Tibial nerve (tissue), 4 donors: ENCODE data around the gene ABHD1. TPM values are rescaled to one million over a fixed set of nuclear protein-coding genes. Genes with fewer than 3 reads are reported as not detected.
"Not testable (repeated sequence)": the region's sequence is repeated elsewhere in the genome, so short reads cannot be mapped to it uniquely, and the experiment has no call there.

Experiments
- DNase-seq, 2 donors: peaks; one replicate each; pipeline ENCODE4 v3.0.0-alpha.2; 2019; ENCODE audit warnings: low spot score in 2 of 2
- H3K27ac ChIP-seq, 4 donors: fragments of 200-600 bp; sonication (generic) in 3 of 4; one replicate each; pipeline ENCODE4 v1.5.1; 2017 to 2019; ENCODE audit warnings: mild to moderate bottlenecking in 1 of 4
- H3K27me3 ChIP-seq, 2 donors: fragments of 200-600 bp; sonication (generic) in 1 of 2; one replicate each; pipeline versions ENCODE4 v1.5.1 to v1.6.0; 2017 to 2019
- H3K36me3 ChIP-seq, 3 donors: fragments of 200-600 bp; sonication (generic); one replicate each; pipeline ENCODE4 v1.5.1; 2018 to 2019
- H3K4me1 ChIP-seq, 4 donors: fragments of 200-600 bp; sonication (generic) in 3 of 4; one replicate each; pipeline ENCODE4 v1.5.1; 2017 to 2019
- H3K4me3 ChIP-seq, 4 donors: fragments of 200-600 bp; sonication (generic) in 3 of 4; one replicate each; pipeline ENCODE4 v1.5.1; 2017 to 2019; ENCODE audit warnings: mild to moderate bottlenecking in 1 of 4, moderate library complexity in 1 of 4
- H3K9me3 ChIP-seq, 4 donors: fragments of 200-600 bp; sonication (generic) in 3 of 4; one replicate each; pipeline ENCODE4 v1.5.1; 2017 to 2019
- CTCF ChIP-seq, 5 experiments: fragments of 200-600 bp in 3 of 5; fragments of 450-650 bp in 2 of 5; sonication (generic) in 3 of 5; IDR thresholded peaks; one replicate each; pipeline ENCODE4 v1.5.1; 2016 to 2019; ENCODE audit warnings: antibody characterized with exemption in 5 of 5, mild to moderate bottlenecking in 3 of 5, moderate library complexity in 2 of 5
- EP300 ChIP-seq, 2 donors: sonication (generic); formaldehyde crosslinking; IDR thresholded peaks; one replicate each; pipeline ENCODE4 v1.6.1; 2017; ENCODE audit warnings: antibody characterized with exemption in 2 of 2, mild to moderate bottlenecking in 1 of 2
- POLR2A ChIP-seq, 2 donors: fragments of 450-650 bp; IDR thresholded peaks; one replicate each; pipeline ENCODE4 v1.6.1; 2017; ENCODE audit warnings: antibody characterized with exemption in 2 of 2, mild to moderate bottlenecking in 2 of 2, moderate library complexity in 2 of 2
- WGBS, 2 donors: methylation state at CpG; one replicate each; pipeline ENCODE4 v1.1.5; 2018; 5-methylcytosine and 5-hydroxymethylcytosine counted together
- total RNA-seq, 4 donors: library from RNA; depleted of rRNA; stranded (reverse); fragments of >200 nt; gene quantifications; one replicate each; pipeline ENCODE4 v1.1.0, GENCODE V29; 2016

The ABHD1 gene
- total RNA-seq, 4 donors from 2014 or later: 0.42 to 0.78 (median 0.44) TPM; not detected in 1

GRCh38 chr2:27105981-27106380 is 17.6 kb upstream of the ABHD1 start:
- Histone ChIP-seq H3K4me1 (peaks cover 0 to 3% (median 0%) of the 10 kb centered on the region in 4 donors), H3K9me3 (no peaks in the 10 kb centered on the region), H3K27ac (no peak overlapping the region), H3K36me3 (no peaks in the 10 kb centered on the region), H3K27me3 (no peaks in the 10 kb centered on the region), H3K4me3 (no peak overlapping the region)
- DNase-seq: no peak
- TF ChIP-seq POLR2A (IDR thresholded peaks at IDR 0.05) (no peak), CTCF (IDR thresholded peaks at IDR 0.05) (no peak), EP300 (IDR thresholded peaks at IDR 0.05) (no peak)
- 67 to 72% methylated on average over 3 of the region's 3 CpGs for WGBS, 2 donors

GRCh38 chr2:27108221-27108620 is 15.4 kb upstream of the ABHD1 start:
- TF ChIP-seq EP300 (IDR thresholded peaks at IDR 0.05) (no peak), CTCF (IDR thresholded peaks at IDR 0.05) (no peak), POLR2A (IDR thresholded peaks at IDR 0.05) (no peak)
- Histone ChIP-seq H3K36me3 (no peaks in the 10 kb centered on the region), H3K27me3 (no peaks in the 10 kb centered on the region), H3K27ac (no peak overlapping the region), H3K9me3 (no peaks in the 10 kb centered on the region), H3K4me1 (peaks cover 0 to 3% (median 0%) of the 10 kb centered on the region in 4 donors), H3K4me3 (no peak overlapping the region)
- no peak for DNase-seq
- 89 to 93% methylated on average over 2 of the region's 2 CpGs for WGBS, 2 donors

- DNase-seq: no peak
- TF ChIP-seq POLR2A (IDR thresholded peaks at IDR 0.05) (no peak), EP300 (IDR thresholded peaks at IDR 0.05) (no peak), CTCF (IDR thresholded peaks at IDR 0.05) (no peak)
- no peaks in the 10 kb centered on the region for H3K36me3 ChIP-seq
- no peaks in the 10 kb centered on the region for H3K27me3 ChIP-seq
- H3K4me1 ChIP-seq: peaks cover 0 to 3% (median 0%) of the 10 kb centered on the region in 4 donors
- H3K27ac ChIP-seq: no peak overlapping the region
- H3K9me3 ChIP-seq: no peaks in the 10 kb centered on the region
- WGBS, 2 donors: 88 to 94% methylated on average over 3 of the region's 3 CpGs
- H3K4me3 ChIP-seq: no peak overlapping the region
Observed at GRCh38 chr2:27109083-27109482, 14.5 kb upstream of the ABHD1 start.

- not testable (repeated sequence) for H3K4me3 ChIP-seq, H3K27ac ChIP-seq, H3K36me3 ChIP-seq, H3K27me3 ChIP-seq, H3K4me1 ChIP-seq, DNase-seq, H3K9me3 ChIP-seq
- 75 to 79% methylated on average over 24 of the region's 24 CpGs for WGBS, 2 donors
Observed at GRCh38 chr2:27110603-27111352, 12.8 kb upstream of the ABHD1 start.

- not testable (repeated sequence) for H3K27me3 ChIP-seq, H3K4me1 ChIP-seq, H3K36me3 ChIP-seq, H3K27ac ChIP-seq, DNase-seq, H3K9me3 ChIP-seq, H3K4me3 ChIP-seq
- WGBS, 2 donors: 92 to 95% methylated on average over 41 to 45 of the region's 49 CpGs
Observed at GRCh38 chr2:27111392-27112078, 12.1 kb upstream of the ABHD1 start.

- no peak overlapping the region for H3K4me3 ChIP-seq
- H3K36me3 ChIP-seq: no peaks in the 10 kb centered on the region
- H3K27ac ChIP-seq: no peak overlapping the region
- 64 to 65% methylated on average over 2 of the region's 2 CpGs for WGBS, 2 donors
- H3K4me1 ChIP-seq: peaks cover 0 to 11% (median 3%) of the 10 kb centered on the region in 4 donors
- no peak for DNase-seq
- no peaks in the 10 kb centered on the region for H3K9me3 ChIP-seq
- H3K27me3 ChIP-seq: peaks cover 0 to 31% of the 10 kb centered on the region in 2 donors
- TF ChIP-seq CTCF (IDR thresholded peaks at IDR 0.05) (no peak), EP300 (IDR thresholded peaks at IDR 0.05) (no peak), POLR2A (IDR thresholded peaks at IDR 0.05) (no peak)
Observed at GRCh38 chr2:27115519-27115918, 8.1 kb upstream of the ABHD1 start.
